GM12878 (cell line): Measurements from ENCODE around the gene NELFB.

Experiments used
- CTCF ChIP-seq, 3 experiments: IDR thresholded peaks in 2 of 3; conservative IDR thresholded peaks in 1 of 3; 2 replicates each; pipeline ENCODE4 v1.5.1; 2011; ENCODE audit warnings: low read depth in 3 of 3, low read length in 3 of 3, mild to moderate bottlenecking in 3 of 3, control low read depth in 2 of 3, moderate library complexity in 2 of 3, inconsistent platforms in 1 of 3, mixed read lengths in 1 of 3; ENCODE audit not compliant: control insufficient read depth in 2 of 3, insufficient read depth in 1 of 3; ENCODE audit errors: extremely low read depth in 1 of 3
- E4F1 ChIP-seq: fragments of 450-650 bp; IDR thresholded peaks from 2 replicates; pipeline ENCODE4 v1.6.1; 2018; ENCODE audit warnings: borderline replicate concordance, mild to moderate bottlenecking; ENCODE audit not compliant: partially characterized antibody

- TF ChIP-seq E4F1: no peak
- no peak for TF ChIP-seq CTCF (IDR thresholded peaks at IDR 0.05 in 2 of 3, conservative IDR thresholded peaks at IDR 0.05 in 1 of 3; ENCODE audit: control insufficient read depth in 2 of 3, extremely low read depth in 1 of 3, insufficient read depth in 1 of 3, low read depth in 3 of 3, low read length in 3 of 3)
These were observed 13.4 kb upstream of the NELFB start for GRCh38 chr9:137241490-137242268.
